ENCODE data around the gene FGD2. TPM values are rescaled to one million over a fixed set of nuclear protein-coding genes. Genes with fewer than 3 reads are reported as not detected.
"Not testable (repeated sequence)": the region's sequence is repeated elsewhere in the genome, so short reads cannot be mapped to it uniquely, and the experiment has no call there.

Gene FGD2
- total and polyA plus RNA-seq, 11 donors: 1.4 to 45.8 (median 4.9) TPM

DNA sequence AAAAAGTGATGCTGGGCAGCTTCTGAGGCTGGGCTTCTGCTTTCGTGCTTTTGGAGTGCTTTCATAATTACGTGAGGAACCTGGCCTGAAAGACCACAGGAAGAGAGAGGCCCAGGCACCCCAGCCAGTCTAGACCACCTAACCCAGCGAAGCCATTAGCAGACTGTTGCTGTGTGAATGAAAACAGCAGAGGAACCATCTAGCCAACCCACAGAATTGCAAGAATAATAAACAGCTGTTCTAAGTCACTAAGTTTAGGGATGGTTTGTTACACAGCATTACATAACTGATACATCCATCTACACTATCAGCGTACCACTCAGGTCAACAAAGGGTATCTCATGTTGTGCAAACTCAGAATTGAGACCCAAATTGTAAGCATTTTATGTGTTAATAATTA, 34.5 kb downstream of the FGD2 start:
- TF ChIP-seq, protein P1, sequence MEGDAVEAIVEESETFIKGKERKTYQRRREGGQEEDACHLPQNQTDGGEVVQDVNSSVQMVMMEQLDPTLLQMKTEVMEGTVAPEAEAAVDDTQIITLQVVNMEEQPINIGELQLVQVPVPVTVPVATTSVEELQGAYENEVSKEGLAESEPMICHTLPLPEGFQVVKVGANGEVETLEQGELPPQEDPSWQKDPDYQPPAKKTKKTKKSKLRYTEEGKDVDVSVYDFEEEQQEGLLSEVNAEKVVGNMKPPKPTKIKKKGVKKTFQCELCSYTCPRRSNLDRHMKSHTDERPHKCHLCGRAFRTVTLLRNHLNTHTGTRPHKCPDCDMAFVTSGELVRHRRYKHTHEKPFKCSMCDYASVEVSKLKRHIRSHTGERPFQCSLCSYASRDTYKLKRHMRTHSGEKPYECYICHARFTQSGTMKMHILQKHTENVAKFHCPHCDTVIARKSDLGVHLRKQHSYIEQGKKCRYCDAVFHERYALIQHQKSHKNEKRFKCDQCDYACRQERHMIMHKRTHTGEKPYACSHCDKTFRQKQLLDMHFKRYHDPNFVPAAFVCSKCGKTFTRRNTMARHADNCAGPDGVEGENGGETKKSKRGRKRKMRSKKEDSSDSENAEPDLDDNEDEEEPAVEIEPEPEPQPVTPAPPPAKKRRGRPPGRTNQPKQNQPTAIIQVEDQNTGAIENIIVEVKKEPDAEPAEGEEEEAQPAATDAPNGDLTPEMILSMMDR (IDR thresholded peaks at IDR 0.05): no peak
- ATAC-seq: no peak
- H3K27ac ChIP-seq: no peak overlapping the region
- H3K4me1 ChIP-seq: peaks cover 0 to 22% (median 0%) of the 10 kb centered on the region in 12 donors
- no peaks in the 10 kb centered on the region for H3K27me3 ChIP-seq
- WGBS, 4 donors: 92 to 96% (median 95%) methylated on average over 4 of the region's 4 CpGs
- intact Hi-C loops (cut with DNase I): no loop called here
- H3K9me3 ChIP-seq: no peaks in the 10 kb centered on the region
- no peaks in the 10 kb centered on the region for H3K36me3 ChIP-seq
- DNase-seq: no peak
- no peak overlapping the region for H3K4me3 ChIP-seq

DNA sequence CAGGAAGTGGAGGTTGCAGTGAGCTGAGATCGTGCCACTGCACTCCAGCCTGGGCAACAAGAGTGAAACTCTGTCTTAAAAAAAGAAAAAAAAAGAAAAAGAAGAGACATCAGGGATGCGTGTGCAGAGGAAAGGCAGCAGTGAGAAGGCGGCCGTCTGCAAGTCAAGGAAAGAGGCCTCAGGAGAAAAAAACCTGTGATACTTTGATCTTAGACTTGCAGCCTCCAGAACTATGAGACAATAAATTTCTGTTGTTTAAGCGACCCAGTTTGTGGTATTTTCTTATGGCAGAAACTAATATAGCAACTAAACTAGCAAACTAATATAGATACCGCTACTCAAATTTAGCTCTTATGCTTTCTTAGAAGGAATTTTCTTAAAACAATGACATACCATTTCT, 36.1 kb downstream of the FGD2 start:
- H3K4me1 ChIP-seq: peaks cover 0 to 22% (median 0%) of the 10 kb centered on the region in 12 donors
- intact Hi-C loops (cut with DNase I): no loop called here
- no peaks in the 10 kb centered on the region for H3K27me3 ChIP-seq
- H3K9me3 ChIP-seq: no peaks in the 10 kb centered on the region
- H3K4me3 ChIP-seq: no peak overlapping the region
- WGBS, 4 donors: 92 to 93% (median 92%) methylated on average over 6 of the region's 6 CpGs
- TF ChIP-seq POLR2A (IDR thresholded peaks at IDR 0.05): no peak
- TF ChIP-seq, protein P1 (IDR thresholded peaks at IDR 0.05): no peak
- no peak for DNase-seq
- no peak for ATAC-seq
- H3K36me3 ChIP-seq: no peaks in the 10 kb centered on the region
- H3K27ac ChIP-seq: no peak overlapping the region

DNA sequence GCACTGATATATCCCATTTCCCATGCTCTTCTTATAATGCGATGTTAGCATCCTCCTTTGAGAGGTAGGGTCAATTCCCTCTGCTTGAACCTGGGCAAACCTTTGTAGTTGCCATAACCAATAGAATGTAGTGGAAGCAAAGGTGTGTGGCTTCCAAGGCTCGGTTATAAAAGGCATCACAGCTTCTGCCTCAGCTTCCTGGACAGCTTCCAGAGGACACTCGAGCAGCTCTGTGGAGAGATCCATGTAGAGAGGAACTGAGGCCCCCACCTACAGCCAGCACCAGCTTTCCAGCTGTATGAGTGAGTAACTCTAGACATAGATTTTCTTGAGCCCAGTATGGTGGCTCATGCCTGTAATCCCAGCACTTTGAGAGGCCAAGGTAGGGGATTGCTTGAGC, 36.7 kb downstream of the FGD2 start:
- H3K4me3 ChIP-seq: no peak overlapping the region
- DNase-seq (no peak), ATAC-seq (no peak)
- peaks cover 0 to 26% (median 0%) of the 10 kb centered on the region in 12 donors for H3K4me1 ChIP-seq
- no peaks in the 10 kb centered on the region for H3K9me3 ChIP-seq
- 49 to 58% (median 54%) methylated on average over 2 to 3 of the region's 3 CpGs for WGBS, 4 donors
- no peak for TF ChIP-seq POLR2A (IDR thresholded peaks at IDR 0.05)
- TF ChIP-seq, protein P1 (IDR thresholded peaks at IDR 0.05): no peak
- intact Hi-C loops (cut with DNase I): no loop called here
- H3K27ac ChIP-seq: no peak overlapping the region
- H3K27me3 ChIP-seq: no peaks in the 10 kb centered on the region
- H3K36me3 ChIP-seq: no peaks in the 10 kb centered on the region

DNA sequence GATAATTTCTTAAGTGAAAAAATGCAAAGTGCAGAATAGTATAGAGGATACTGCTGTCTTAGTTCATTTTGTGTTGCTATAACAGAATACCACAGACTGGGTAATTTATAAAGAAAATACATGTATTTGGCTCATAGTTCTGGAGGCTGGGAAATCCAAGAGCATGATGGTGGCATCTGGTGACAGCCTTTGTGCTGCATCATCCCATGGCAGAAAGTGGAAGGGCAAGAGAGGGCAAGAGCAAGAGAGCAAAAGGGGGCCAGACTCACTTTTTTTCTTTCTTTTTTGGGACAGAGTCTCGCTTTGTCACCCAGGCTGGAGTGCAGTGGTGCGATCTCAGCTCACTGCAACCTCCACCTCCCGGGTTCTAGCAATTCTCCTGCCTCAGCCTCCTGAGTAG, 37.6 kb downstream of the FGD2 start:
- peaks cover 0 to 27% (median 0%) of the 10 kb centered on the region in 12 donors for H3K4me1 ChIP-seq
- H3K27ac ChIP-seq; DNase-seq; H3K9me3 ChIP-seq; H3K27me3 ChIP-seq; H3K36me3 ChIP-seq; intact Hi-C loops (cut with DNase I); ATAC-seq; H3K4me3 ChIP-seq: not testable (repeated sequence)
- 93 to 98% (median 96%) methylated on average over 3 of the region's 3 CpGs for WGBS, 4 donors

DNA sequence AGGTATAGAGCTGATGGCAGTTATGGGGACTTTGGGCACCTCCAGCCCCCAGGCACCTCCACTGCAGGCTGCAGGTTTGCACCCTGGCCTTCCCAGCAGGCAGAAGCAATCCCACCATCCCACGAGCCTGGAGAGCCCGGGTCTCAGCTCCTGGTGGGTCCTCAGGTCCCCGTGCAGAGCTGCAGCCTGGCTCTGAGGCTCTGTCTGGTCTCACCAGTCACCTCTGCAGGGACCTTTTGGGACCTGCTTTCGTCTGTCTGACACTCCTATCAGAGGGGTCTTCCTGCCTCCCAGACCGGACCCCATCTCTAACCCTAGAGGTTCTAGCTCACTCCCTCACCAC, 41.9 kb downstream of the FGD2 start:
- Histone ChIP-seq H3K27ac (no peak overlapping the region), H3K4me1 (peaks cover 0 to 53% (median 14%) of the 10 kb centered on the region in 12 donors), H3K9me3 (no peaks in the 10 kb centered on the region), H3K27me3 (no peaks in the 10 kb centered on the region), H3K4me3 (no peak overlapping the region), H3K36me3 (no peaks in the 10 kb centered on the region)
- ATAC-seq (no peak), DNase-seq (no peak)
- intact Hi-C loops (cut with DNase I): no loop called here
- WGBS, 4 donors: 91 to 95% (median 93%) methylated on average over 5 of the region's 5 CpGs
- no peak for TF ChIP-seq POLR2A (IDR thresholded peaks at IDR 0.05)
- TF ChIP-seq, protein P1 (IDR thresholded peaks at IDR 0.05): no peak
